GM12865 (cell line): ENCODE data around the gene KCNAB1.

Source experiments
- DNase-seq: peaks from one replicate; pipeline ENCODE4 v3.0.0; 2010; ENCODE audit warnings: low read depth
- H3K4me3 ChIP-seq: 2 replicates; pipeline ENCODE4 v1.5.1; 2011; ENCODE audit warnings: mild to moderate bottlenecking, low read depth, low read length, control low read depth
- CTCF ChIP-seq: IDR thresholded peaks from 2 replicates; pipeline ENCODE4 v1.5.1; 2011; ENCODE audit warnings: low read length, control low read depth, low read depth, inconsistent platforms; ENCODE audit not compliant: insufficient read depth; ENCODE audit errors: missing control alignments

Gene KCNAB1

GRCh38 chr3:156353563-156353962, 233.2 kb downstream of the KCNAB1 start:
- TF ChIP-seq CTCF = no peak
- H3K4me3 ChIP-seq = no peak overlapping the region
- DNase-seq = no peak

DNA sequence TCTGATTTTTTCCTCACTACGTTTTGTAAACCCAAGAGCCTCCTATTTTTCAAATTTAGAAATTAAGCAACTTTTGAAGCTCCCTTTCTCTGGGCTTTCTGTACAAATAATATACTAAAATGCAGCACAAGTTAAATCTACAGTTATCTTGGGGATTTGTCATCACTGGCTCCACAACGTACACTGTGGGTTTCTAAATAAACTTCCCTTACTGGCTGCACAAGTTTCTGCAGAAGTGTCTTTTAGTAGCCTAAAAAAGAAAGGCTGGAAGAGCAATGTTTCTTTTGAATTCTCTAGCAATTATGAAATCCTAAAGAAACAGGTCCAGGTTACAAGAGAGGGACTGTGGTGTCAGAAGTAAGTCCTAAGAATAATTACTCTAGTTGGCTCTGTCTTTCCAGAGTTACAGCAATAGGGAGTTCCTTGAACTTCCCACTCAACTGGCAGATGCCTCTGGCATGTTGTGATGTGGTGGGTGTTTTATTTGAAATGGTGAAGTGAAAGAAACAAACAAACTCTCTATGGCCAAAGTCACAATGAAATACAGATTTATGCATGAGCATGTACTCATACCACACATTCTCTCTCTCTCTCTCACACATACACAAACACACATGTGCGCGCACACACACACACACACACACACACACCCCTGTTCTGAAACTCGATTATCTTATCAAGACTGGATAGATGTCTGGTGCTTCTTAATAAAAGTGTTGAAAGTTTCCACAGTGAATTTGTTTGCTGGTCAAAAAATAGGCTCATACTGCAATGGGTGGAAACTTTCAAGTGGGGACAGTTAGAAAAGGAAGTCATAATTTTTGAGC, 236.4 kb downstream of the KCNAB1 start:
- TF ChIP-seq CTCF = no peak
- DNase-seq = no peak
- no peak overlapping the region for H3K4me3 ChIP-seq

DNA sequence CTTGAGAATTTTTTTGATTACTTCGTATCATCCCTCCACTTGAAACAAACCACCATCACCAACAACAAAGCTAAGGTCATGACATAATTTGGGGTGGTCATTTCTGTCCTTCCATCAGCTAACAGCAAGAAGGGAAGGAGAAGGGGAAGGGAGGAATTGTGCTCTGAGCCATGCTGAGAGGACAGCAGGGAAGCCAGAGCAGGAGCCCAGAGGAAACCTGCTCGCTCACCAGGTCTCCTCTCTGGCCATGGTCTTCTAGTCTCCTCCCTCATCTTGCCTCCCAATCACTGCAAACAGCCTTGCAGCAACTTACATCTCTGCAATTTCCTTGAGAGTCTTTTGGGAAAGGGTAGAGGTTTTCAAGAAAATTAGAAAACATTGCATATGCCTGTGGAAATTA, 237.9 kb downstream of the KCNAB1 start:
- H3K4me3 ChIP-seq = no peak overlapping the region
- TF ChIP-seq CTCF = no peak
- no peak for DNase-seq

DNA sequence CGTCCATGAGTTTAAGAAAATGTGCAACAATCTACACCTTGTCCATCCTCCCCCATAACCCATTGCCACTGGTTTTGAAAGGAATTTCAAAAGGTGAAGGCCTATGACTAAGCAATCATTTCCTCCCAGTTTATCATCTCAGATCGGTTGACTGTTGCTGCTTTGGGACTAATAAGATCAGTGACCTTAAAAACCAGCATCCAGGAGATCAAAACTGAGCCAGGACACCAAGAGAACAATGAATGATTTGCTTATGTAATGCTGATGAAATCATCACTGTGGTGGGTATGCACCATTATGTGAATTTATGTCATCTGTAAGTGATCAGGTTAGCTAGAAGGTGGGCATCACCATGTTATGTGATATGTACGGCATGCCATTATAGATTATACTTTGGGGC, 239.0 kb downstream of the KCNAB1 start:
- H3K4me3 ChIP-seq = no peak overlapping the region
- no peak for DNase-seq
- no peak for TF ChIP-seq CTCF

GRCh38 chr3:156360083-156360482, 239.7 kb downstream of the KCNAB1 start:
- no peak for TF ChIP-seq CTCF
- no peak overlapping the region for H3K4me3 ChIP-seq
- DNase-seq = no peak

DNA sequence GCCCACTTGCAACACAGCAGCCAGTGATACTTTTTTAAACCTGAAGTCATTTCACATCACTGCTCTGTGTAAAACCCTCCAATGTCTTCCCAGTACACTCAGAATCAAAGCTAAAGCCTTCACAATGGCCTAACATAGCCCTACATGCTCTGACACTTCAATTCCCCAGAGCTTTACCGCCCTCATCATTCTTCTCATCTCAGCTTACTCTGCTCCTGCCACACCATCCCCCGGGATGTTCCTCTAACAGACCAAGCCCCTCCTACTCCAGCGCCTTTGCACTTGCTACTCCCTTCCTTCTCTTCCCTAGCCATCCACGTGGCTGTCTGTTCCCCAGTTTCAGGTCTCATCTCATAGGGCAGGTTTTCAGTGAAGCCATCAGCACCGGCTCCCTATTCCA, 240.6 kb downstream of the KCNAB1 start:
- DNase-seq = no peak
- no peak overlapping the region for H3K4me3 ChIP-seq
- no peak for TF ChIP-seq CTCF

DNA sequence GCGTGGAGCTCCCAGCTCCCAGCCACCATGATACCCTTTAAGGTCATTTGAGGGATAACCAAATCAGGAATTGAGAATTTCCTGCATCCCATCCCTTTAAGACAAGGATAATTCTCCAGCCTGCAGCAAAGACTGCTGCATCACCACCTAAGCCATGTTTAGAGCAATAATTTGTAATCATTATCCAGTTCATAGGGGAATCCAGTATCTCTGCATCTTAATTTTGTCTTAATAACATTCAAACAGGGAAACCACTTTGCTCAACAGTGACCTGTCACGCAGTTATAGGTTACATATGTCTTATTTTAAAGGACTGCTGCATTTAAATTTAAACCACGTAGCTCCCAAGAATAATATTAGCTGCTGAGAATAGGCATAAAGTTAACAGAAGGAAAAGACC, 246.2 kb downstream of the KCNAB1 start:
- no peak overlapping the region for H3K4me3 ChIP-seq
- no peak for TF ChIP-seq CTCF
- DNase-seq = no peak
